ELF-1 (cell line): ENCODE data around the gene MANBA.

Source experiments
- DNase-seq: peaks from one replicate; pipeline ENCODE4 v3.0.0-alpha.2; 2016; ENCODE audit warnings: low read depth, low spot score

Gene MANBA

GRCh38 chr4:102760645-102761295 is at the start of gene MANBA:
MANBA (minus strand) TSS chr4:102760968; CDS start chr4:102760894, 74 bp downstream.
- DNase-seq: peak; percentile 90

- no peak for DNase-seq
These were observed 48.9 kb upstream of the MANBA start for GRCh38 chr4:102809691-102810090.

- no peak for DNase-seq
These were observed 48.4 kb upstream of the MANBA start for GRCh38 chr4:102809190-102809589.

- DNase-seq: no peak
These were observed 47.2 kb upstream of the MANBA start for GRCh38 chr4:102808009-102808408.

- DNase-seq: no peak
These were observed 46.6 kb upstream of the MANBA start for GRCh38 chr4:102807345-102807744.

- DNase-seq: no peak
These were observed 39.0 kb upstream of the MANBA start for GRCh38 chr4:102799816-102800215.

- no peak for DNase-seq
These were observed 34.2 kb upstream of the MANBA start for GRCh38 chr4:102794999-102795398.

- no peak for DNase-seq
These were observed 31.7 kb upstream of the MANBA start for GRCh38 chr4:102792361-102792936.

GRCh38 chr4:102791318-102791835 is 30.6 kb upstream of the MANBA start:
- DNase-seq: no peak

- DNase-seq: no peak
These were observed 28.5 kb upstream of the MANBA start for GRCh38 chr4:102789317-102789717.

GRCh38 chr4:102787944-102788343 is 27.2 kb upstream of the MANBA start:
- no peak for DNase-seq

- DNase-seq: no peak
These were observed 26.5 kb upstream of the MANBA start for GRCh38 chr4:102787096-102787881.

- DNase-seq: no peak
These were observed 25.5 kb upstream of the MANBA start for GRCh38 chr4:102786279-102786678.

GRCh38 chr4:102783006-102783405 is 22.2 kb upstream of the MANBA start:
- DNase-seq: no peak

GRCh38 chr4:102781570-102781969 is 20.8 kb upstream of the MANBA start:
- DNase-seq: no peak

- no peak for DNase-seq
These were observed 19.8 kb upstream of the MANBA start for GRCh38 chr4:102780476-102781144.

- no peak for DNase-seq
These were observed 18.4 kb upstream of the MANBA start for GRCh38 chr4:102779204-102779603.

- DNase-seq: no peak
These were observed 18.0 kb upstream of the MANBA start for GRCh38 chr4:102778720-102779119.

- no peak for DNase-seq
These were observed 15.0 kb upstream of the MANBA start for GRCh38 chr4:102775805-102776204.

GRCh38 chr4:102774254-102774653 is 13.5 kb upstream of the MANBA start:
- no peak for DNase-seq

GRCh38 chr4:102772738-102773340 is 12.1 kb upstream of the MANBA start:
- DNase-seq: no peak

- DNase-seq: no peak
These were observed 4.1 kb upstream of the MANBA start for GRCh38 chr4:102764901-102765300.
